ENCODE data around the gene NQO2.

Gene NQO2

DNA sequence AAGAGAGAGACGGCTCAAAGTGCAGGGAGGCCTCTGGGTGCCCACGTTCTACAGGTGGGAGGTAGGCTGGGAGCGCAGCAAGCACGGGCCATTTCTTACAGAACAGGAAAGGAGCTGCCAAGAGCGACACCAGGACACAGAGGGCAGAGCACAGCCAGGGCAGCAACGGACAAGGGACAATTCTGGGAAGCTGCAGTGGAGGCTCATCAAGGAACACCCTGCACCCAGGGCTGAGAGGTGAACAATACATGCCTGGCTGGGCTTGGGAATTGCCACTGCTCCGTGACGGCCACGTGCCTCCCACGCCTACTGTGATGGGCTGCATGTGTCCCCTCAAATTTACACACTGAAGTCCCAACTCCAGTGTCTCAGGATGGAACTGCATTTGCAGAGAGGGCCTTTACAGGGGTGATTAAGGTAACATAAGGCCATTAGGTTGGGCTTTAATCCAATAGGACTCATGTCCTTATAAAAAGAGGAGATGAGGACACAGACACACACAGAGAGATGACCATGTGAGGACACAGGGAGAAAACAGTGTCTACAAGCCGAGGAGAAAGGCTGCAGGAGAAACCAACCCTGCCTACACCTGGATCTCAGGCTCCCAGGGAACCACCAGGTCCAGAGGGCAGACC is 41.9 kb upstream of the NQO2 start:
- TF ChIP-seq ZFX (IDR thresholded peaks at IDR 0.05): no peak
- TF ChIP-seq, protein P1, sequence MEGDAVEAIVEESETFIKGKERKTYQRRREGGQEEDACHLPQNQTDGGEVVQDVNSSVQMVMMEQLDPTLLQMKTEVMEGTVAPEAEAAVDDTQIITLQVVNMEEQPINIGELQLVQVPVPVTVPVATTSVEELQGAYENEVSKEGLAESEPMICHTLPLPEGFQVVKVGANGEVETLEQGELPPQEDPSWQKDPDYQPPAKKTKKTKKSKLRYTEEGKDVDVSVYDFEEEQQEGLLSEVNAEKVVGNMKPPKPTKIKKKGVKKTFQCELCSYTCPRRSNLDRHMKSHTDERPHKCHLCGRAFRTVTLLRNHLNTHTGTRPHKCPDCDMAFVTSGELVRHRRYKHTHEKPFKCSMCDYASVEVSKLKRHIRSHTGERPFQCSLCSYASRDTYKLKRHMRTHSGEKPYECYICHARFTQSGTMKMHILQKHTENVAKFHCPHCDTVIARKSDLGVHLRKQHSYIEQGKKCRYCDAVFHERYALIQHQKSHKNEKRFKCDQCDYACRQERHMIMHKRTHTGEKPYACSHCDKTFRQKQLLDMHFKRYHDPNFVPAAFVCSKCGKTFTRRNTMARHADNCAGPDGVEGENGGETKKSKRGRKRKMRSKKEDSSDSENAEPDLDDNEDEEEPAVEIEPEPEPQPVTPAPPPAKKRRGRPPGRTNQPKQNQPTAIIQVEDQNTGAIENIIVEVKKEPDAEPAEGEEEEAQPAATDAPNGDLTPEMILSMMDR (conservative IDR thresholded peaks at IDR 0.05): no peak

DNA sequence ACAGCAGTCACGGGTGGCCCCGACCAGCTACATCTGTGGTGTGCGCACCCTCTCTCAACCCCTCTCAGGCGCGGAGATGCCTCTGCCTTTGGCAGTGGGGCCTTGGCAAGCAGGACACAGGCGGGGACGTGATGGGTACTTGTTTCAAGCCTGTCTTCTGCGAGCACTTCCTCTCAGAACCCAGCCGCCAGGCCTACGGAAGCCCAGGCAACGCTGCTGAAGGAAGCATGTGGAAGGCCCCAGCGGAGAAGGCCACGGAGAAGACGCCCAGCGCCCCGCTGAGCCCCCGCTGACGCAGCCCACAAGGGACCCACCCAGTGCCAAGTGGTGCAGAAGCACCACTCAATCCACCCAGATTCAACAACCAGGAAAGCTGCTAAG is 41.4 kb upstream of the NQO2 start:
- no peak overlapping the region; the same call in 1 of the 2 replicates for H3K27ac ChIP-seq
- TF ChIP-seq ZFX (IDR thresholded peaks at IDR 0.05): no peak
- TF ChIP-seq, protein P1 (conservative IDR thresholded peaks at IDR 0.05): no peak

More for the DNA sequence above, 41.9 kb upstream of the NQO2 start:
- H3K27ac ChIP-seq: no peak overlapping the region; the same call in 1 of the 2 replicates

DNA sequence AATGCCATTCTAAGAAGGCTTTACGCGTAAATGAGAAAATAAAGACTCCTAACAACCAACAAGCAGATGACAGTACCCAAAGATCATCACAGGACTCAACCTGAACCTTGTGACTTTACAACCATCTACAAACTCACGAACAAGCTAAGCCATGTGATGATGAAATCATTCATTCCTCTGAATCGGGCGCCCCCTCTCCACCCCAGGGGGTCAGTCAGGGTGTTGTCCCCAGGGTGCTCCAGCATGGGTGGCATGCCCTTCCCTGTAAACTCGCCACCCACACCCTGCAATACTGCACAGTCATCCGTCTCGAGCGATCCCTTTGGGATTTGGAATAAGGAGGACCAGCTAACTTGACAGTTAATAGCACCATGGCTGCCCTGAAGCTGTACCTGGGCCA is 40.9 kb upstream of the NQO2 start:
- TF ChIP-seq, protein P1 (conservative IDR thresholded peaks at IDR 0.05): no peak
- TF ChIP-seq ZFX (IDR thresholded peaks at IDR 0.05): no peak

DNA sequence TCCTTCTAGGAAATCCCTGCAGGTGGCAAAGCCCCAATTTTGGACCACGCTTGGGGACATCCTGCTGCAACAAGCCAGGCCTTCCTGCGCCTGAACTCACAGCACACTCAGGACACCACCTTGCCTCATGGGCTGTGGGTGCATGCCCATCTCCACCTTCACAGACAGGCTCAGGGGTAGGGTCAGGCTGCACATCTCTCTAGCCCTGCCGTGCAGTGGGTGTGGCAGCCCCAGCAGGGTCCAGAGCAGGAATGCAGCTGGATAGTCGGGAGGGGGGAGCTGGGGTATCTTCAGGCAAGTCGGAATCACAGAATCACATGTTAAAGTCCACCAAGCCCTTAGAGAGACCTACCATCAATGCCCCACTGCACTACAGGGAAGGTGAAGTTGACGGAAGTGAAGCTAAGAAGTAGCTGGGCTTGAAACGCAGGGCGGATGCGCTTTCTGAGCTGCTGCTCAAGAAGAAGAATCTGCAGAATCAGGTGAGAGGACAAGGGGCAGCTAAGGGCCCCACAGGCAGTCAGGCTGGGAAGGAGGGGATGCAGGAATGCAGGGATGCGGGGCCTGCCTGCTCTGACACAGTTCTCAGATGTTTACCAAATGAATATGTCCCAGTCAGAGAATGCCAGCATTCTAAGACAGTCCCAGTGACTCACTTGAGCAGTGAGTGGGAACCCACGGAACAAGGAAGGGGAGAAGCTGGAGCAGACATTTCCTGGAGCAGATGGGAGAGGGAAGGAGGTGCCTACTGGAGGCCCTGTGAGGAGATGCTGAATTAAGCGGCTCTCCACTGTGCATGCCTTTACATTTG is 39.6 kb upstream of the NQO2 start:
- no peak for TF ChIP-seq ZFX (IDR thresholded peaks at IDR 0.05)
- TF ChIP-seq, protein P1 (conservative IDR thresholded peaks at IDR 0.05): no peak
- H3K27ac ChIP-seq: peak overlapping the region; percentile 77

More for the DNA sequence above, 40.9 kb upstream of the NQO2 start:
- no peak overlapping the region for H3K27ac ChIP-seq

DNA sequence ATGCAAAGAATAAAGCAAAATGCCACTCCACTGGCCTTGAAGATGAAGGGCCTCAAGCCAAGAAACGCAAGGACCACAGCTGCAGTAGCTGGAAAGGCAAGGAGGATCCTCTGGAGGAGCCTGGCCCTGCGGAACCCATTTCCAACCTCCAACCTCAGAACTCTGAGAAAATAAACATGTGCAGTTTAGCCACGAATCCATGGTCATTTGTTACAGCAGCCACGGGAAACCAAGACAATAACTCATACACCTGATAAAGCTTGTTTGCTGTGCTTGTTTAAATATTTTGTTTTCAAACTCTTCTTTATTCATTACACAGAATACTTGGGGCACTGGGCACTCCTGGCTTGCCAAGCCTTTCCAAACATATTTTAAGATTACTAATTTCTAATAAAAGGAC is 38.8 kb upstream of the NQO2 start:
- peak overlapping the region; percentile 77 for H3K27ac ChIP-seq
- TF ChIP-seq, protein P1 (conservative IDR thresholded peaks at IDR 0.05): no peak
- TF ChIP-seq ZFX (IDR thresholded peaks at IDR 0.05): no peak

DNA sequence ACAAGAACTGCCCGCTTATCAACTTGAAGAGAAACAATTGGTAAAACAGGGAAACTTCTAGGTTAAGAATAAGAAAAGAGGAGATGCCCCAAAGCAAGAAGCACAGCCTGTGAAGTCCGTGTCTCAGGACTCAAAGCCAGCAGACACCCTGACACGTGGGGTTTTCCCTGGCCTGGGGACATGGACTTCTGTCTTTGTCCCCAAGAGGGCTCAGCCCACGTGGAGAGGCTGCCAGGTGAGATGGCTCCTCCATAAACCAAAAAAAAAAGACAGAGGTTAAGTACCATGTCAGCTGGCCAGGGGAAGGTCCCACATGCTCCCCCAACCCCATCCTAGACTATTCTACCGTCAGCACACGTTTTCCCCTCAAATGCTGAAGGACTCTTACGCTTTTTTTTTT is 38.2 kb upstream of the NQO2 start:
- peak overlapping the region; percentile 77 for H3K27ac ChIP-seq

More for the DNA sequence above, 38.2 kb upstream of the NQO2 start:
- TF ChIP-seq ZFX (IDR thresholded peaks at IDR 0.05): no peak
- TF ChIP-seq, protein P1 (conservative IDR thresholded peaks at IDR 0.05): no peak; the same call in 1 of the 2 replicates

Measured in C4-2B (cell line).